Hepatocyte (in vitro differentiated cells): ENCODE results near the gene NOP10.

Experiments
- EZH2 ChIP-seq: fragments of 200-600 bp; sonication (generic); IDR thresholded peaks from 2 replicates; pipeline ENCODE4 v1.6.1; 2016; ENCODE audit warnings: antibody characterized with exemption, mild to moderate bottlenecking, borderline replicate concordance
- EZH2phosphoT487 ChIP-seq: fragments of 200-600 bp; sonication (generic); IDR thresholded peaks from one replicate; pipeline ENCODE4 v1.6.1; 2018; ENCODE audit warnings: antibody characterized with exemption, mild to moderate bottlenecking, low read depth, moderate library complexity; ENCODE audit not compliant: unreplicated experiment, severe bottlenecking
- TF ChIP-seq, protein P1 (sequence below): fragments of 200-600 bp; sonication (generic); IDR thresholded peaks from 2 replicates; pipeline ENCODE4 v1.5.1; 2016; ENCODE audit warnings: antibody characterized with exemption, mild to moderate bottlenecking; ENCODE audit not compliant: poor library complexity

DNA sequence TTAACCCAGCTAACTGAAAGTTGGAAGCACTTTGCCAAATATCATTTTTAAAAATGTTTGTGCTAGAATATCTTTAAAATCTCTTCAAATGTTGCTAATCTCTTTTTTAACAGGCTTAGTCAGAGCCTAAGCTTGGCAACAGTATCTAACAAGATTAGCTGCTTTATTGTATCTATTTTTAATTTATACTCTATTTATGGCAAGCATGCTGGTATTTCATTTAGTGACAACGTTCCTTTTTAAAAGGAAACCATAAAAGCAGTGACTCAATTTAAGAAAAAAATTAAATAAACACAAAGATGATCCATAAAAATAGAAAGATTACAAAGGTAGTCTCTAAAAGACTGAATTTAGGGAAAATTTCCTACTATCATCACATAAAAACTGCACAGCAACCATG is 45.9 kb downstream of the NOP10 start:
- TF ChIP-seq, protein P1, sequence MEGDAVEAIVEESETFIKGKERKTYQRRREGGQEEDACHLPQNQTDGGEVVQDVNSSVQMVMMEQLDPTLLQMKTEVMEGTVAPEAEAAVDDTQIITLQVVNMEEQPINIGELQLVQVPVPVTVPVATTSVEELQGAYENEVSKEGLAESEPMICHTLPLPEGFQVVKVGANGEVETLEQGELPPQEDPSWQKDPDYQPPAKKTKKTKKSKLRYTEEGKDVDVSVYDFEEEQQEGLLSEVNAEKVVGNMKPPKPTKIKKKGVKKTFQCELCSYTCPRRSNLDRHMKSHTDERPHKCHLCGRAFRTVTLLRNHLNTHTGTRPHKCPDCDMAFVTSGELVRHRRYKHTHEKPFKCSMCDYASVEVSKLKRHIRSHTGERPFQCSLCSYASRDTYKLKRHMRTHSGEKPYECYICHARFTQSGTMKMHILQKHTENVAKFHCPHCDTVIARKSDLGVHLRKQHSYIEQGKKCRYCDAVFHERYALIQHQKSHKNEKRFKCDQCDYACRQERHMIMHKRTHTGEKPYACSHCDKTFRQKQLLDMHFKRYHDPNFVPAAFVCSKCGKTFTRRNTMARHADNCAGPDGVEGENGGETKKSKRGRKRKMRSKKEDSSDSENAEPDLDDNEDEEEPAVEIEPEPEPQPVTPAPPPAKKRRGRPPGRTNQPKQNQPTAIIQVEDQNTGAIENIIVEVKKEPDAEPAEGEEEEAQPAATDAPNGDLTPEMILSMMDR: no peak
- TF ChIP-seq EZH2phosphoT487 (no peak), EZH2 (no peak)
